Glutamatergic neuron (in vitro differentiated cells): ENCODE measurements around the gene VWA2. TPM values are rescaled to one million over a fixed set of nuclear protein-coding genes. Genes with fewer than 3 reads are reported as not detected.

Experiments
- DNase-seq: peaks from one replicate; pipeline ENCODE4 v3.0.0; 2022
- H3K27ac Mint-ChIP-seq: one replicate; pipeline ENCODE4 v1.8.0; 2020; ENCODE audit warnings: mild to moderate bottlenecking, mixed read lengths, inconsistent platforms; ENCODE audit not compliant: unreplicated experiment
- H3K27me3 Mint-ChIP-seq: one replicate; pipeline ENCODE4 v1.8.0; 2020; ENCODE audit warnings: mild to moderate bottlenecking, moderate library complexity, mixed read lengths, inconsistent platforms; ENCODE audit not compliant: unreplicated experiment
- H3K36me3 Mint-ChIP-seq: one replicate; pipeline ENCODE4 v1.8.0; 2020; ENCODE audit warnings: mild to moderate bottlenecking, mixed read lengths, inconsistent platforms; ENCODE audit not compliant: unreplicated experiment
- H3K4me1 Mint-ChIP-seq: one replicate; pipeline ENCODE4 v1.8.0; 2020; ENCODE audit warnings: mild to moderate bottlenecking, low read depth, mixed read lengths, inconsistent platforms; ENCODE audit not compliant: unreplicated experiment
- H3K4me3 Mint-ChIP-seq: one replicate; pipeline ENCODE4 v1.8.0; 2020; ENCODE audit warnings: mild to moderate bottlenecking, mixed read lengths, inconsistent platforms; ENCODE audit not compliant: unreplicated experiment
- H3K9me3 Mint-ChIP-seq: one replicate; pipeline ENCODE4 v1.8.0; 2020; ENCODE audit warnings: mild to moderate bottlenecking, moderate library complexity, mixed read lengths, inconsistent platforms; ENCODE audit not compliant: unreplicated experiment
- total RNA-seq: library from RNA; stranded (reverse); fragmentation: NEBNext Ultra II Directional; extraction: Animal tissue kit (Norgen Biotek cat#: 25700); gene quantifications from one replicate; pipeline ENCODE4 v1.2.1, GENCODE V29; 2021; ENCODE audit not compliant: unreplicated experiment
- TF ChIP-seq, protein P1 (sequence below): fragments of 200-600 bp; sonication (generic); IDR thresholded peaks from one replicate; pipeline ENCODE4 v1.5.0; 2021; ENCODE audit not compliant: partially characterized antibody, unreplicated experiment

VWA2 gene
- total RNA-seq, 1 donor from 2014 or later, result not detected

DNA sequence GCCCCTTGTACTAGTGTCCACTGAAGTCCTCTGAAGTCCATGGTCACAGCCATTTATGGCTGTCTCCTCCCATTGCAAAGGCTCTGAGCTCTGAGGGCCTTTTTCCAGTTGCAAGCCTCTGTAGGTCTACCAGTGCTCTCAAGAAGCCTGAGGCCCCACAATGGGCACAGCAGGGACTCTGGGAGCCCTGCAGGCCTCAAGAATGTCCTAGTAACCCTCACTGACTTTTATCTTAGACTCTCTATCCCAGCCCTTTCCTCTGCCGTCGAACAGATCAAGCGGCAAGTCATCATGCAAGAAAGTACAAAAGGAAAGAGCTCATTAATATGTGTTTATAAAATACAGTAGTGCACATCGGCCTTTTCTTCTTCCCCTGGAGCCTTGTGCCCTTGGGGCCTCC lies 23.4 kb downstream of the VWA2 start:
- H3K4me1 Mint-ChIP-seq, result no peaks in the 10 kb centered on the region
- no peak overlapping the region for H3K4me3 Mint-ChIP-seq
- no peaks in the 10 kb centered on the region for H3K36me3 Mint-ChIP-seq
- TF ChIP-seq, protein P1, sequence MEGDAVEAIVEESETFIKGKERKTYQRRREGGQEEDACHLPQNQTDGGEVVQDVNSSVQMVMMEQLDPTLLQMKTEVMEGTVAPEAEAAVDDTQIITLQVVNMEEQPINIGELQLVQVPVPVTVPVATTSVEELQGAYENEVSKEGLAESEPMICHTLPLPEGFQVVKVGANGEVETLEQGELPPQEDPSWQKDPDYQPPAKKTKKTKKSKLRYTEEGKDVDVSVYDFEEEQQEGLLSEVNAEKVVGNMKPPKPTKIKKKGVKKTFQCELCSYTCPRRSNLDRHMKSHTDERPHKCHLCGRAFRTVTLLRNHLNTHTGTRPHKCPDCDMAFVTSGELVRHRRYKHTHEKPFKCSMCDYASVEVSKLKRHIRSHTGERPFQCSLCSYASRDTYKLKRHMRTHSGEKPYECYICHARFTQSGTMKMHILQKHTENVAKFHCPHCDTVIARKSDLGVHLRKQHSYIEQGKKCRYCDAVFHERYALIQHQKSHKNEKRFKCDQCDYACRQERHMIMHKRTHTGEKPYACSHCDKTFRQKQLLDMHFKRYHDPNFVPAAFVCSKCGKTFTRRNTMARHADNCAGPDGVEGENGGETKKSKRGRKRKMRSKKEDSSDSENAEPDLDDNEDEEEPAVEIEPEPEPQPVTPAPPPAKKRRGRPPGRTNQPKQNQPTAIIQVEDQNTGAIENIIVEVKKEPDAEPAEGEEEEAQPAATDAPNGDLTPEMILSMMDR, result no peak
- no peak for DNase-seq
- no peak overlapping the region for H3K27ac Mint-ChIP-seq
- H3K27me3 Mint-ChIP-seq, result no peaks in the 10 kb centered on the region
- no peaks in the 10 kb centered on the region for H3K9me3 Mint-ChIP-seq

GRCh38 chr10:114265392-114266053 lies 26.5 kb downstream of the VWA2 start:
- no peak for DNase-seq
- Mint-ChIP-seq H3K36me3 (no peaks in the 10 kb centered on the region), H3K27ac (no peak overlapping the region), H3K4me1 (no peaks in the 10 kb centered on the region), H3K4me3 (no peak overlapping the region), H3K9me3 (no peaks in the 10 kb centered on the region), H3K27me3 (no peaks in the 10 kb centered on the region)
- TF ChIP-seq, protein P1, result no peak

DNA sequence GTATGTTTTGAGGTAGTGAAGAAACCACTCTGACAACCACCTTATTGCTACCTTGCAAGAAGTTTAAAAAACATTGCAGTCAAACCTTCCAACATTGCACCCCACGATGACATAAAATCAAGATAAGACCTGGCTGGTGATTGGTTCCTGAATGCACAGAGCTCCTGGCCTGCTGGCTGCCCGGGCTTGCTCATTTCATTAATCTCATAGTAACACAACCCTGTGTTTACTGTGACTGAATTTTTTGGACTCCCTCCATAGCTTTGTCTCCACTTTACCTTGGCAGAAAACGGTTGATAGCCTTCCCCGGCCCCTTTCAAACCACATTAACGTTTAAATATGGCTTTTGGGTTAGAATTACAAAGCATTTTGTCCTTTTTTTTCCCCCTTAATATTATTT lies 27.5 kb downstream of the VWA2 start:
- TF ChIP-seq, protein P1, result no peak
- H3K27me3 Mint-ChIP-seq, result no peaks in the 10 kb centered on the region
- no peak overlapping the region for H3K27ac Mint-ChIP-seq
- no peaks in the 10 kb centered on the region for H3K36me3 Mint-ChIP-seq
- no peaks in the 10 kb centered on the region for H3K9me3 Mint-ChIP-seq
- DNase-seq, result no peak
- H3K4me1 Mint-ChIP-seq, result no peaks in the 10 kb centered on the region
- H3K4me3 Mint-ChIP-seq, result no peak overlapping the region

DNA sequence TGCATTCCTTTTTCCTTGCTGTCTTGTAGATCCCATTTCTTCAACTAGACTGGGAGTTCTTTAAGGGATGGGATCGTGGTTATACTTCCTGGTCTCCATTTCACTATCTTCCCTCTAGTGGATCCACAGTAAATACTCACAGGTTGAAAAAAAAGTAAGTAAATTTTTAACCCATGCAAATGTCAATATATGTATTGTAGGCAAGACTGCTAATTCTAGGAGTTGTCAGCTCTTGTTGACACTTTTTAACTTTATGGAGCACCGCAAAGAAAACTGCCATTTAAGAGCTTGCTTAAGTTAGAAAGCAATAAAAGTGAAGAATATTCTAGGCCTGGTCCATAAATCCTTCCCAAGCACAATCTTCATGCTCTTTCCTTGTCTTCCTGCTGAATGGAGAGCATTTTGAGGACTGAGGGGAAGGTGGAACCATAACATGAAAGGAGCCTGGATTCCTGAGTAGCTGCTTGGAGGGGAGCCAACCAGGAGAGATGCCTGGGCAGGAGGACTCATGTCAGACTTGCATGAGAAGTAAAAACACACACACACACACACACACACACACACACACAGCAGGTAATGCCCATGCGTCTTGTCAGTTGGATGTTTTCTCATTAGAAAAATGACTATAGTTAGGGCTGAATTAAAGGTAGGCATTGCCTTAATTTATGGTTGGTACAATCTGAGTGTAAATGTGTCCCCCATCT lies 32.2 kb downstream of the VWA2 start:
- DNase-seq, result no peak
- peaks cover 3% of the 10 kb centered on the region for H3K27me3 Mint-ChIP-seq
- H3K36me3 Mint-ChIP-seq, result no peaks in the 10 kb centered on the region
- H3K9me3 Mint-ChIP-seq, result peaks cover 1% of the 10 kb centered on the region
- TF ChIP-seq, protein P1, result no peak
- H3K27ac Mint-ChIP-seq, result no peak overlapping the region
- no peak overlapping the region for H3K4me3 Mint-ChIP-seq
- no peaks in the 10 kb centered on the region for H3K4me1 Mint-ChIP-seq

- Mint-ChIP-seq H3K9me3 (peaks cover 1% of the 10 kb centered on the region), H3K36me3 (no peaks in the 10 kb centered on the region), H3K4me1 (no peaks in the 10 kb centered on the region)
These were observed 32.7 kb downstream of the VWA2 start for GRCh38 chr10:114271779-114272167.

More at GRCh38 chr10:114271779-114272167, 32.7 kb downstream of the VWA2 start:
- Mint-ChIP-seq H3K4me3 (no peak overlapping the region), H3K27me3 (peaks cover 3% of the 10 kb centered on the region), H3K27ac (no peak overlapping the region)
- DNase-seq, result no peak
- TF ChIP-seq, protein P1, result no peak
